ENCODE measurements around the gene CYP21A2. TPM values are rescaled to one million over a fixed set of nuclear protein-coding genes. Genes with fewer than 3 reads are reported as not detected.
"Not testable (repeated sequence)": the region's sequence is repeated elsewhere in the genome, so short reads cannot be mapped to it uniquely, and the experiment has no call there.

CYP21A2 gene
- total and polyA plus RNA-seq, 8 donors, result 0.23 to 1.6 (median 0.80) TPM

DNA sequence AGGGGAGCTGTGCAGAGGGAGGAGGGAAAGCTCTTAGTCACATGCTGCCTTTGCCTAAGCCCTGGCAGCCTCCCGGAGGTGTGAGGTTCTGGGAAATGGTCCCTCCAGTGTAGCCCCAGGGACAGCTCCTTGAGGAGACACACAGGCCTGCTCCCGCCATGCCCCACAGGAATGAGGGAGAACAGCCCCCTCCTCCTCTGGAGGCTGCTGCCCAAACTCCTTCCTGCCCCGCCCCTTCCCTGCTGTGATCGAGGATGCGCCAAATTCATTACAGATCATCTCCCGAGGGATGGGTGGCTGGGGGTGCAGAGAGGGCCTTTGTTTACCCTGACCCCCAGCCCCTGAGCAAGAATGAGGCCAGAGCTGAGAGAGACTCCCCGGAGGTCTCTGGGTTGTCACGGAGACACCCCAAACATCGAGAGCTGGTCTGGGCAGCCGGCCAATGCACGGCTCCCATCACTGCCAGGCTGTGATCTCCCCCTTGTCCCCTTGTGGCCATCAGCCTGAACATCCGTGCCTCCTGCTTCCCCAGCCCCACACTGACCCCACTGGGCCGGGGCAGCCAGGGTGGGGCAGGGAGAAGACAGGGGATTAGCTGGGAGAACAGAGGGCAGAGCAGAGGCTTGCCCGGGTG is 8.4 kb downstream of the CYP21A2 start:
- Histone ChIP-seq H3K27ac (peak overlapping the region; percentile 27 to 57), H3K4me1 (peaks cover 0 to 21% of the 10 kb centered on the region in 2 donors), H3K27me3 (peaks cover 0 to 9% of the 10 kb centered on the region in 2 donors), H3K4me3 (no peak overlapping the region), H3K36me3 (no peaks in the 10 kb centered on the region), H3K9me3 (no peaks in the 10 kb centered on the region)
- ATAC-seq, result no peak
- DNase-seq, result peak in 3 of 4 donors; percentile 35 to 76 (median 69)
- intact Hi-C loops (cut with DNase I), result no loop called here
- TF ChIP-seq, protein P1, sequence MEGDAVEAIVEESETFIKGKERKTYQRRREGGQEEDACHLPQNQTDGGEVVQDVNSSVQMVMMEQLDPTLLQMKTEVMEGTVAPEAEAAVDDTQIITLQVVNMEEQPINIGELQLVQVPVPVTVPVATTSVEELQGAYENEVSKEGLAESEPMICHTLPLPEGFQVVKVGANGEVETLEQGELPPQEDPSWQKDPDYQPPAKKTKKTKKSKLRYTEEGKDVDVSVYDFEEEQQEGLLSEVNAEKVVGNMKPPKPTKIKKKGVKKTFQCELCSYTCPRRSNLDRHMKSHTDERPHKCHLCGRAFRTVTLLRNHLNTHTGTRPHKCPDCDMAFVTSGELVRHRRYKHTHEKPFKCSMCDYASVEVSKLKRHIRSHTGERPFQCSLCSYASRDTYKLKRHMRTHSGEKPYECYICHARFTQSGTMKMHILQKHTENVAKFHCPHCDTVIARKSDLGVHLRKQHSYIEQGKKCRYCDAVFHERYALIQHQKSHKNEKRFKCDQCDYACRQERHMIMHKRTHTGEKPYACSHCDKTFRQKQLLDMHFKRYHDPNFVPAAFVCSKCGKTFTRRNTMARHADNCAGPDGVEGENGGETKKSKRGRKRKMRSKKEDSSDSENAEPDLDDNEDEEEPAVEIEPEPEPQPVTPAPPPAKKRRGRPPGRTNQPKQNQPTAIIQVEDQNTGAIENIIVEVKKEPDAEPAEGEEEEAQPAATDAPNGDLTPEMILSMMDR (IDR thresholded peaks at IDR 0.05), result no peak

DNA sequence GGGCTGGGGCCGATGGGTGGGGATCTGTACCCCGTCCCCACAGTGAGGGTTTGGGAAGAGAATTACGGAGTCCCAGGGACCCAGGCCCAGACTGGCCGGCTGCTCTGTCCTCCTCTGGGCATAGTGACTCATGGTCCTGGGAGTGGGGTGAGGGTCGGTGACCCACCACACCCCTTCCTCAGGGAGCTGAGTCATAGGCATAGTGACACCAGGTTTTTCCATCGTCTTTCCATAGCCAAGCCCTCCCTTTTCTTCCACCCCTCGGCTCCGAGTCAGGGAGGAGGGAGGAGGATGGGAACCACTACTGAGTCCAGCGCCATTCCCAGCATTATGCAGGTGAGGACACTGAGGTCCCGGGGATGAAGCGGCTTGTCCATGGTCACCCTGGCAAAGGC is 8.9 kb downstream of the CYP21A2 start:
- Histone ChIP-seq H3K4me1 (peaks cover 0 to 21% of the 10 kb centered on the region in 2 donors), H3K27me3 (peaks cover 0 to 9% of the 10 kb centered on the region in 2 donors), H3K36me3 (no peaks in the 10 kb centered on the region), H3K9me3 (no peaks in the 10 kb centered on the region), H3K27ac (peak overlapping the region; percentile 27 to 57), H3K4me3 (no peak overlapping the region)
- TF ChIP-seq, protein P1 (IDR thresholded peaks at IDR 0.05), result no peak
- DNase-seq (peak in 1 of 4 donors; percentile 10), ATAC-seq (peak; percentile 44)
- intact Hi-C loops (cut with DNase I), result no loop called here

DNA sequence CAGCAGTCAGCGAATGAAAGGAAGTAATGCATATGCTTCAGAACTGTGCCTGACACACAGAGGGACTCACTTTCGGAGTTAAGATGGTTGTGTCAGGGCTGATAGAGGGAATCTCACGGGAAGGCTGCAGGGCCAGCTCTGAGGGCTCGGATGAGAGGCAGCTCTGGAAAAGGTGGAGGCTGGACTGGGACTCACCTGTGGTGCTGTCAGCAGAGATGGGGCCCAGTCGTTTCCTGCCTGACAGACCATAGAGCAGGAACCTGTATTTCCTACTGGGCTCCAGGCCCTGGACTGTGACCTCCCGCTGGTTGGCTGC is 9.3 kb downstream of the CYP21A2 start:
- ATAC-seq, result no peak
- Histone ChIP-seq H3K36me3 (peaks cover 0 to 2% of the 10 kb centered on the region in 2 donors), H3K4me1 (peaks cover 0 to 21% of the 10 kb centered on the region in 2 donors), H3K9me3 (no peaks in the 10 kb centered on the region), H3K27ac (peak overlapping the region in 1 of 2 donors; percentile 57), H3K27me3 (peaks cover 0 to 9% of the 10 kb centered on the region in 2 donors), H3K4me3 (no peak overlapping the region)
- intact Hi-C loops (cut with DNase I), result no loop called here
- TF ChIP-seq, protein P1 (IDR thresholded peaks at IDR 0.05), result no peak
- no peak for DNase-seq

DNA sequence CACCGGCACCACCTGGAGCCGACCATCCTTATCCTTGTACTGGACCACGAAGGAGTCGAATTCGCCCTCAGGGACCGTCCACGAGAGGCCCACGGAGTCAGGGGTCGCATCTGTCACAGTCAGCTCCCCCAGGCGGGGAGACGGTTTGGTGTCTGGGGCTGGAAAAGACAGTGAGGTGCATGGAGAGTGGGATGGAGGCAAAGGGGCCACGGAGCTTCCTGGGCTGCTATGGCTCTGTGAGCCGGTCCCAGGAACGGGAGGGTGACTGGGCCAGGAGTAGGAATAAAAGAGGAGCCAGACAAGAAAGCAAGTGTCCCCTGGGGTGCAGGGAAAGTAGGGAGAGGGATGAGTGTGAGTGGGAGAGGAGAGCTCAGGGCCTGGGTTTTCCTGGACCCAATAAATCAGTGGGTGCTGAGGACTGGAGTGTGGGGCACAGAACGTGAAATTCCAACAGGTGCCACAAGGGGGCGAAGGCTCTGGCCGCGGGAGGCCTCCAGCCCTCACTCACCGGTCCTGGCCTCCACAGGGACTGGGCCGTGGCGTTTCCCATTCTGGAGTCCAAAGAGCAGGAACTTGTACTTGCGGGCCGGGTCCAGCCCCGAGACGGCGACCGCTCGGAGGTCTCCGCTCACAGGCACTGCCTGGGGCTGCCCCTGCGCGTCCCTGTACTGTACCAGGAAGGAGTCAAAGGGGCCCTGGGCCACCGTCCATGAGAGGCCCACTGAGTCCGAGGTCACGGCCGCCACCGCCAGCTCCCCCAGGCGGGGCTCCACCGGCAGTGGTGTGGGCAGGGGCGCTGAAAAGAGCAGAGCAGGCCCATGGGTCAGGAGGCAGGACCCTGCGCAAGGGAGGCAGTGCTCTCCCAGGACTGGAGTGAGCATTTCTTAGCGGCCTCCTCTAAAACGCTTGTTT is 9.9 kb downstream of the CYP21A2 start:
- Histone ChIP-seq H3K27me3 (peaks cover 0 to 9% of the 10 kb centered on the region in 2 donors), H3K4me3 (no peak overlapping the region), H3K4me1 (peaks cover 0 to 21% of the 10 kb centered on the region in 2 donors), H3K27ac (peak overlapping the region in 1 of 2 donors; percentile 57), H3K9me3 (no peaks in the 10 kb centered on the region), H3K36me3 (peaks cover 0 to 3% of the 10 kb centered on the region in 2 donors)
- intact Hi-C loops (cut with DNase I), result no loop called here
- peak; percentile 85 for ATAC-seq
- TF ChIP-seq, protein P1 (IDR thresholded peaks at IDR 0.05), result peak; percentile 82 to 84
- peak; percentile 41 to 90 (median 58) for DNase-seq

DNA sequence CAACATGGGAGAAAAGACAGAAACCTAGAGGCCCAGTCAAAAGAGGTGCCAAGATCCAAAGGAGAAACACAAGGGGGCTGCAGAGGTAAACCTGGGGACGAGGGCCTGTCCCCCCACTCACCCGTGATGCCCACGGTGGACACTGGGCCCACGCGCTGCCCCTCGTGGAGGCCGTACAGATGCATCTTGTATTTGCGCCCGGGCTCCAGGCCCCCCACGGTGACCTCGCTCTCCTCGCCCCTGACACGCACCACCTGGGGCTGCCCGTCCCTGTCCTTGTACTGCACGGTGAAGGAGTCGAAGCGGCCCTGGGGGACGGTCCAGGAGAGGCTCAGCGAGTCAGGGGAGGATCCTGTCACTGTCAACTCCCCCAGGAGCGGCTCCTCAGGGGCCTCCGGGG is 10.9 kb downstream of the CYP21A2 start:
- H3K27ac ChIP-seq; H3K27me3 ChIP-seq; H3K36me3 ChIP-seq; ATAC-seq; H3K9me3 ChIP-seq; H3K4me3 ChIP-seq; intact Hi-C loops (cut with DNase I): not testable (repeated sequence)
- H3K4me1 ChIP-seq, result peaks cover 0 to 21% of the 10 kb centered on the region in 2 donors
- peak in 1 of 4 donors; percentile 69 for DNase-seq

DNA sequence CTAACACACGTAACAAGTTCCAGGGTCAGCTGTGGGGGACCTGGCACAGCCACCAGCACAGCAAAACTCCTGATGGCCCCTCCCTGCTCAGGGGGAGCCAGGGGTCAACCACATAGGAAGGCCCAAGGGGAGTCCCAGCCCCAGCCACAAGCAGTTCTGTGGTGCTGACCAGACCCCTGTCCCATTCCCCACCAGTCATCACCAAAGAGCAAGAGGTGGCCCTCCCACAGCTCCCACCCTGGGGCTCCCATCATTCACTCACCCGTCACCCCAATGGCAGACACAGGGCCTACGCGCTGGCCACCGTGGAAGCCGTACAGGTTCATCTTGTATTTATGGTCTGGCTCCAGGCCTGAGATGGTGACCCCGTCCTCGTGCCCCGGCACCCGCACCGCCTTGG is 11.5 kb downstream of the CYP21A2 start:
- ATAC-seq; H3K36me3 ChIP-seq; H3K27ac ChIP-seq; H3K4me3 ChIP-seq; H3K27me3 ChIP-seq; H3K9me3 ChIP-seq; intact Hi-C loops (cut with DNase I): not testable (repeated sequence)
- peaks cover 0 to 21% of the 10 kb centered on the region in 2 donors for H3K4me1 ChIP-seq
- DNase-seq, result peak in 1 of 4 donors; percentile 53
